Activated naive CD8-positive, alpha-beta T cell (primary cell): ENCODE data around the gene RFX3.

Experiments used
- H3K27ac Mint-ChIP-seq: one replicate; pipeline ENCODE4 v1.8.0; 2021; ENCODE audit warnings: mixed read lengths
- H3K27me3 Mint-ChIP-seq: one replicate; pipeline ENCODE4 v1.8.0; 2021; ENCODE audit warnings: mixed read lengths
- H3K36me3 Mint-ChIP-seq: one replicate; pipeline ENCODE4 v1.8.0; 2021; ENCODE audit warnings: mixed read lengths
- H3K4me1 Mint-ChIP-seq: one replicate; pipeline ENCODE4 v1.8.0; 2021; ENCODE audit warnings: low read depth, mixed read lengths
- H3K4me3 Mint-ChIP-seq: one replicate; pipeline ENCODE4 v1.8.0; 2021; ENCODE audit warnings: mild to moderate bottlenecking, mixed read lengths
- H3K9me3 Mint-ChIP-seq: one replicate; pipeline ENCODE4 v1.8.0; 2021; ENCODE audit warnings: low read depth, mixed read lengths

RFX3 gene

GRCh38 chr9:3251309-3251708, 274.5 kb downstream of the RFX3 start:
- no peak overlapping the region for H3K27ac Mint-ChIP-seq
- H3K4me1 Mint-ChIP-seq, result no peaks in the 10 kb centered on the region
- no peak overlapping the region for H3K4me3 Mint-ChIP-seq
- no peaks in the 10 kb centered on the region for H3K27me3 Mint-ChIP-seq
- no peaks in the 10 kb centered on the region for H3K9me3 Mint-ChIP-seq
- H3K36me3 Mint-ChIP-seq, result peaks cover 29% of the 10 kb centered on the region

- no peaks in the 10 kb centered on the region for H3K4me1 Mint-ChIP-seq
- H3K4me3 Mint-ChIP-seq, result no peak overlapping the region
- H3K36me3 Mint-ChIP-seq, result peaks cover 30% of the 10 kb centered on the region
- no peak overlapping the region for H3K27ac Mint-ChIP-seq
- H3K27me3 Mint-ChIP-seq, result no peaks in the 10 kb centered on the region
- H3K9me3 Mint-ChIP-seq, result no peaks in the 10 kb centered on the region
Observed at GRCh38 chr9:3250741-3251140, 275.1 kb downstream of the RFX3 start.

GRCh38 chr9:3247211-3247610, 278.6 kb downstream of the RFX3 start:
- no peak overlapping the region for H3K27ac Mint-ChIP-seq
- H3K4me3 Mint-ChIP-seq, result no peak overlapping the region
- H3K4me1 Mint-ChIP-seq, result no peaks in the 10 kb centered on the region
- no peaks in the 10 kb centered on the region for H3K9me3 Mint-ChIP-seq
- H3K27me3 Mint-ChIP-seq, result no peaks in the 10 kb centered on the region
- peaks cover 19% of the 10 kb centered on the region for H3K36me3 Mint-ChIP-seq

- H3K36me3 Mint-ChIP-seq, result peaks cover 18% of the 10 kb centered on the region
- no peak overlapping the region for H3K4me3 Mint-ChIP-seq
- H3K4me1 Mint-ChIP-seq, result peaks cover 3% of the 10 kb centered on the region
- H3K27me3 Mint-ChIP-seq, result no peaks in the 10 kb centered on the region
- no peak overlapping the region for H3K27ac Mint-ChIP-seq
- no peaks in the 10 kb centered on the region for H3K9me3 Mint-ChIP-seq
Observed at GRCh38 chr9:3246241-3246640, 279.6 kb downstream of the RFX3 start.

- Mint-ChIP-seq H3K9me3 (no peaks in the 10 kb centered on the region), H3K27ac (no peak overlapping the region), H3K27me3 (no peaks in the 10 kb centered on the region), H3K4me1 (peaks cover 4% of the 10 kb centered on the region), H3K4me3 (no peak overlapping the region), H3K36me3 (peaks cover 16% of the 10 kb centered on the region)
Observed at GRCh38 chr9:3244963-3245653, 280.7 kb downstream of the RFX3 start.

GRCh38 chr9:3243683-3244082, 282.1 kb downstream of the RFX3 start:
- Mint-ChIP-seq H3K27ac (no peak overlapping the region), H3K4me1 (peaks cover 4% of the 10 kb centered on the region), H3K9me3 (no peaks in the 10 kb centered on the region), H3K4me3 (no peak overlapping the region), H3K36me3 (peaks cover 16% of the 10 kb centered on the region), H3K27me3 (no peaks in the 10 kb centered on the region)

GRCh38 chr9:3241290-3241689, 284.5 kb downstream of the RFX3 start:
- Mint-ChIP-seq H3K36me3 (peaks cover 16% of the 10 kb centered on the region), H3K9me3 (no peaks in the 10 kb centered on the region), H3K4me3 (no peak overlapping the region), H3K27ac (no peak overlapping the region), H3K27me3 (no peaks in the 10 kb centered on the region), H3K4me1 (peaks cover 4% of the 10 kb centered on the region)

GRCh38 chr9:3240656-3241268, 285.0 kb downstream of the RFX3 start:
- Mint-ChIP-seq H3K4me3 (no peak overlapping the region), H3K4me1 (peaks cover 4% of the 10 kb centered on the region), H3K27me3 (no peaks in the 10 kb centered on the region), H3K27ac (no peak overlapping the region), H3K36me3 (peaks cover 16% of the 10 kb centered on the region), H3K9me3 (no peaks in the 10 kb centered on the region)

- no peaks in the 10 kb centered on the region for H3K9me3 Mint-ChIP-seq
- no peak overlapping the region for H3K27ac Mint-ChIP-seq
- H3K4me1 Mint-ChIP-seq, result peaks cover 4% of the 10 kb centered on the region
- peaks cover 10% of the 10 kb centered on the region for H3K36me3 Mint-ChIP-seq
- no peak overlapping the region for H3K4me3 Mint-ChIP-seq
- no peaks in the 10 kb centered on the region for H3K27me3 Mint-ChIP-seq
Observed at GRCh38 chr9:3239240-3239639, 286.6 kb downstream of the RFX3 start.

GRCh38 chr9:3238236-3238635, 287.6 kb downstream of the RFX3 start:
- Mint-ChIP-seq H3K9me3 (no peaks in the 10 kb centered on the region), H3K36me3 (peaks cover 10% of the 10 kb centered on the region), H3K4me1 (peaks cover 4% of the 10 kb centered on the region), H3K4me3 (no peak overlapping the region), H3K27ac (no peak overlapping the region), H3K27me3 (no peaks in the 10 kb centered on the region)

GRCh38 chr9:3237121-3237520, 288.7 kb downstream of the RFX3 start:
- Mint-ChIP-seq H3K27ac (no peak overlapping the region), H3K36me3 (peaks cover 10% of the 10 kb centered on the region), H3K4me1 (peaks cover 4% of the 10 kb centered on the region), H3K4me3 (no peak overlapping the region), H3K9me3 (no peaks in the 10 kb centered on the region), H3K27me3 (no peaks in the 10 kb centered on the region)

- Mint-ChIP-seq H3K27ac (no peak overlapping the region), H3K27me3 (no peaks in the 10 kb centered on the region), H3K4me1 (no peaks in the 10 kb centered on the region), H3K4me3 (no peak overlapping the region), H3K36me3 (peaks cover 12% of the 10 kb centered on the region), H3K9me3 (no peaks in the 10 kb centered on the region)
Observed at GRCh38 chr9:3235497-3235896, 290.3 kb downstream of the RFX3 start.

- Mint-ChIP-seq H3K27me3 (no peaks in the 10 kb centered on the region), H3K27ac (no peak overlapping the region), H3K9me3 (no peaks in the 10 kb centered on the region), H3K4me1 (no peaks in the 10 kb centered on the region), H3K4me3 (no peak overlapping the region), H3K36me3 (peaks cover 23% of the 10 kb centered on the region)
Observed at GRCh38 chr9:3224931-3225330, 300.9 kb downstream of the RFX3 start.

GRCh38 chr9:3215658-3216057, 310.1 kb downstream of the RFX3 start:
- Mint-ChIP-seq H3K4me1 (no peaks in the 10 kb centered on the region), H3K9me3 (no peaks in the 10 kb centered on the region), H3K27me3 (no peaks in the 10 kb centered on the region), H3K27ac (no peak overlapping the region), H3K4me3 (no peak overlapping the region), H3K36me3 (no peaks in the 10 kb centered on the region)

GRCh38 chr9:3214741-3215140, 311.1 kb downstream of the RFX3 start:
- H3K27me3 Mint-ChIP-seq, result peaks cover 3% of the 10 kb centered on the region
- no peaks in the 10 kb centered on the region for H3K36me3 Mint-ChIP-seq
- no peak overlapping the region for H3K4me3 Mint-ChIP-seq
- H3K4me1 Mint-ChIP-seq, result no peaks in the 10 kb centered on the region
- H3K27ac Mint-ChIP-seq, result no peak overlapping the region
- H3K9me3 Mint-ChIP-seq, result no peaks in the 10 kb centered on the region
